Natural killer cell (primary cell): ENCODE measurements around the gene RPL29. TPM values are rescaled to one million over a fixed set of nuclear protein-coding genes. Genes with fewer than 3 reads are reported as not detected.

Experiments
- ATAC-seq, 3 donors: fragments of 150-1000 bp in 2 of 3; fragments of 200-7000 bp in 1 of 3; cut with Tn5 transposase; 1 replicate in 1 of 3; 2 replicates in 2 of 3; pipeline ENCODE4 v1.10.0; 2021; ENCODE audit warnings: mild to moderate bottlenecking in 2 of 3, moderate library complexity in 2 of 3
- DNase-seq, 2 donors: peaks; one replicate each; pipeline versions ENCODE4 v3.0.0 to v3.0.0-alpha.2; 2013 to 2021; ENCODE audit warnings: mixed read lengths in 1 of 2
- H3K27ac ChIP-seq: one replicate; pipeline ENCODE4 v1.5.1; 2013; ENCODE audit warnings: mild to moderate bottlenecking, low read length
- H3K27me3 ChIP-seq: one replicate; pipeline ENCODE4 v1.6.1; 2013; ENCODE audit warnings: low read length; ENCODE audit not compliant: control insufficient read depth, insufficient read depth
- H3K36me3 ChIP-seq: one replicate; pipeline ENCODE4 v1.6.1; 2013; ENCODE audit warnings: low read length; ENCODE audit not compliant: control insufficient read depth, insufficient read depth
- H3K4me1 ChIP-seq: one replicate; pipeline ENCODE4 v1.6.1; 2013; ENCODE audit warnings: low read length; ENCODE audit not compliant: control insufficient read depth, insufficient read depth
- H3K4me3 ChIP-seq: one replicate; pipeline ENCODE4 v1.5.1; 2013; ENCODE audit warnings: low read length
- H3K9me3 ChIP-seq: one replicate; pipeline ENCODE4 v1.6.1; 2013; ENCODE audit warnings: low read length; ENCODE audit not compliant: control insufficient read depth, insufficient read depth
- H3K27ac Mint-ChIP-seq, 2 donors: one replicate each; pipeline ENCODE4 v1.8.0; 2022; ENCODE audit warnings: mild to moderate bottlenecking in 2 of 2, mixed read lengths in 2 of 2, moderate library complexity in 1 of 2
- H3K27me3 Mint-ChIP-seq, 2 donors: one replicate each; pipeline ENCODE4 v1.8.0; 2022; ENCODE audit warnings: low read depth in 2 of 2, mixed read lengths in 2 of 2
- H3K36me3 Mint-ChIP-seq: one replicate; pipeline ENCODE4 v1.8.0; 2022; ENCODE audit warnings: mixed read lengths
- H3K4me1 Mint-ChIP-seq, 2 donors: one replicate each; pipeline ENCODE4 v1.8.0; 2022; ENCODE audit warnings: mixed read lengths in 2 of 2
- H3K4me3 Mint-ChIP-seq: one replicate; pipeline ENCODE4 v1.8.0; 2022; ENCODE audit warnings: mild to moderate bottlenecking, moderate library complexity, mixed read lengths
- H3K9me3 Mint-ChIP-seq, 2 donors: one replicate each; pipeline ENCODE4 v1.8.0; 2022; ENCODE audit warnings: mixed read lengths in 2 of 2
- CTCF ChIP-seq: fragments of 200-600 bp; IDR thresholded peaks from one replicate; pipeline ENCODE4 v1.8.0; 2022; ENCODE audit warnings: antibody characterized with exemption
- WGBS: methylation state at CpG from one replicate; pipeline ENCODE4 v1.1.7; 2013; ENCODE audit warnings: missing lambda C conversion rate; ENCODE audit not compliant: insufficient coverage; 5-methylcytosine and 5-hydroxymethylcytosine counted together
- intact Hi-C: fragments of 100-400 bp; cut with micrococcal nuclease; formaldehyde crosslinking; loops from one replicate; pipeline ENCODE4 v1.14.2; 2022
- total RNA-seq, 4 donors: library from RNA; stranded (reverse); fragments of 120-200 nt in 1 of 4; gene quantifications; one replicate each; pipeline versions ENCODE4 v1.2.3 to v1.2.4, GENCODE V29; 2013 to 2022

RPL29 gene
- total RNA-seq, 3 donors from 2014 or later (not counting 1 experiment from before 2014, with no cell fraction given) = 486 to 819 (median 797) TPM

- TF ChIP-seq CTCF = no peak
- intact Hi-C loops = no loop called here
- H3K27ac Mint-ChIP-seq = no peak overlapping the region
- WGBS = 90% methylated on average over 6 of the region's 6 CpGs
- peaks cover 0 to 5% of the 10 kb centered on the region in 2 donors for H3K4me1 Mint-ChIP-seq
- H3K9me3 Mint-ChIP-seq = no peaks in the 10 kb centered on the region
- H3K36me3 ChIP-seq = no peaks in the 10 kb centered on the region
- H3K4me3 Mint-ChIP-seq = no peak overlapping the region
- no peak for ATAC-seq
- H3K4me3 ChIP-seq = no peak overlapping the region
- H3K27me3 ChIP-seq = no peaks in the 10 kb centered on the region
- no peak overlapping the region for H3K27ac ChIP-seq
- no peaks in the 10 kb centered on the region for H3K4me1 ChIP-seq
- no peak for DNase-seq
- H3K9me3 ChIP-seq = no peaks in the 10 kb centered on the region
- H3K36me3 Mint-ChIP-seq = no peaks in the 10 kb centered on the region
- peaks cover 0 to 3% of the 10 kb centered on the region in 2 donors for H3K27me3 Mint-ChIP-seq
Measured at GRCh38 chr3:52038227-52038626, 42.5 kb upstream of the RPL29 start.

- H3K36me3 Mint-ChIP-seq = no peaks in the 10 kb centered on the region
Measured at GRCh38 chr3:52037291-52037690, 41.6 kb upstream of the RPL29 start.

GRCh38 chr3:52036829-52037228 is 41.1 kb upstream of the RPL29 start:
- DNase-seq (peak in 1 of 2 donors; percentile 53), ATAC-seq (peak in 1 of 3 donors; percentile 43)
- no peaks in the 10 kb centered on the region for H3K27me3 ChIP-seq
- H3K36me3 Mint-ChIP-seq = no peaks in the 10 kb centered on the region
- intact Hi-C loops = no loop called here
- no peak overlapping the region for H3K4me3 Mint-ChIP-seq
- H3K4me3 ChIP-seq = no peak overlapping the region
- no peak overlapping the region for H3K27ac Mint-ChIP-seq
- H3K9me3 Mint-ChIP-seq = no peaks in the 10 kb centered on the region
- H3K4me1 Mint-ChIP-seq = peaks cover 0 to 5% of the 10 kb centered on the region in 2 donors
- peaks cover 0 to 3% of the 10 kb centered on the region in 2 donors for H3K27me3 Mint-ChIP-seq
- no peaks in the 10 kb centered on the region for H3K4me1 ChIP-seq
- no peak overlapping the region for H3K27ac ChIP-seq
- 43% methylated on average over 4 of the region's 5 CpGs for WGBS
- no peak for TF ChIP-seq CTCF
- H3K9me3 ChIP-seq = no peaks in the 10 kb centered on the region
- H3K36me3 ChIP-seq = no peaks in the 10 kb centered on the region

More at GRCh38 chr3:52037291-52037690, 41.6 kb upstream of the RPL29 start:
- DNase-seq (no peak), ATAC-seq (no peak)
- H3K9me3 ChIP-seq = no peaks in the 10 kb centered on the region
- H3K9me3 Mint-ChIP-seq = no peaks in the 10 kb centered on the region
- no peaks in the 10 kb centered on the region for H3K27me3 ChIP-seq
- no peaks in the 10 kb centered on the region for H3K36me3 ChIP-seq
- 96% methylated on average over 4 of the region's 4 CpGs for WGBS
- peaks cover 0 to 5% of the 10 kb centered on the region in 2 donors for H3K4me1 Mint-ChIP-seq
- no peak overlapping the region for H3K4me3 Mint-ChIP-seq
- H3K4me3 ChIP-seq = no peak overlapping the region
- no peak for TF ChIP-seq CTCF
- H3K27ac Mint-ChIP-seq = no peak overlapping the region
- no peaks in the 10 kb centered on the region for H3K4me1 ChIP-seq
- intact Hi-C loops = no loop called here
- H3K27me3 Mint-ChIP-seq = peaks cover 0 to 3% of the 10 kb centered on the region in 2 donors
- no peak overlapping the region for H3K27ac ChIP-seq

- Mint-ChIP-seq H3K36me3 (no peaks in the 10 kb centered on the region), H3K9me3 (no peaks in the 10 kb centered on the region), H3K27me3 (peaks cover 0 to 3% of the 10 kb centered on the region in 2 donors), H3K4me1 (peaks cover 0 to 4% of the 10 kb centered on the region in 2 donors), H3K4me3 (no peak overlapping the region), H3K27ac (no peak overlapping the region)
- ATAC-seq (no peak), DNase-seq (no peak)
- H3K4me1 ChIP-seq = no peaks in the 10 kb centered on the region
- no peaks in the 10 kb centered on the region for H3K27me3 ChIP-seq
- intact Hi-C loops = no loop called here
- no peak for TF ChIP-seq CTCF
- H3K27ac ChIP-seq = no peak overlapping the region
- 71% methylated on average over 5 of the region's 5 CpGs for WGBS
- H3K9me3 ChIP-seq = no peaks in the 10 kb centered on the region
- H3K36me3 ChIP-seq = no peaks in the 10 kb centered on the region
- no peak overlapping the region for H3K4me3 ChIP-seq
Measured at GRCh38 chr3:52036222-52036694, 40.6 kb upstream of the RPL29 start.
